ENCODE results near the gene SP140.

- TF ChIP-seq, protein P1, sequence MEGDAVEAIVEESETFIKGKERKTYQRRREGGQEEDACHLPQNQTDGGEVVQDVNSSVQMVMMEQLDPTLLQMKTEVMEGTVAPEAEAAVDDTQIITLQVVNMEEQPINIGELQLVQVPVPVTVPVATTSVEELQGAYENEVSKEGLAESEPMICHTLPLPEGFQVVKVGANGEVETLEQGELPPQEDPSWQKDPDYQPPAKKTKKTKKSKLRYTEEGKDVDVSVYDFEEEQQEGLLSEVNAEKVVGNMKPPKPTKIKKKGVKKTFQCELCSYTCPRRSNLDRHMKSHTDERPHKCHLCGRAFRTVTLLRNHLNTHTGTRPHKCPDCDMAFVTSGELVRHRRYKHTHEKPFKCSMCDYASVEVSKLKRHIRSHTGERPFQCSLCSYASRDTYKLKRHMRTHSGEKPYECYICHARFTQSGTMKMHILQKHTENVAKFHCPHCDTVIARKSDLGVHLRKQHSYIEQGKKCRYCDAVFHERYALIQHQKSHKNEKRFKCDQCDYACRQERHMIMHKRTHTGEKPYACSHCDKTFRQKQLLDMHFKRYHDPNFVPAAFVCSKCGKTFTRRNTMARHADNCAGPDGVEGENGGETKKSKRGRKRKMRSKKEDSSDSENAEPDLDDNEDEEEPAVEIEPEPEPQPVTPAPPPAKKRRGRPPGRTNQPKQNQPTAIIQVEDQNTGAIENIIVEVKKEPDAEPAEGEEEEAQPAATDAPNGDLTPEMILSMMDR (IDR thresholded peaks at IDR 0.05; ENCODE audit: control extremely low read depth in 1 of 3, insufficient read depth in 1 of 3, low read depth in 1 of 3, low read length in 3 of 3): no peak
- no peak for TF ChIP-seq POLR2AphosphoS5 (IDR thresholded peaks at IDR 0.05; ENCODE audit: low read depth, low read length)
- no peak for TF ChIP-seq EZH2 (IDR thresholded peaks at IDR 0.05; ENCODE audit: low read depth, low read length, severe bottlenecking)
- no peak for TF ChIP-seq POLR2A (IDR thresholded peaks at IDR 0.05; ENCODE audit: control extremely low read depth in 1 of 2, low read depth in 2 of 2, low read length in 2 of 2)
Measured at GRCh38 chr2:230322561-230323384, 97.2 kb downstream of the SP140 start.
